Measurements from ENCODE around the gene IQSEC1. TPM values are rescaled to one million over a fixed set of nuclear protein-coding genes. Genes with fewer than 3 reads are reported as not detected.
A peak's percentile ranks its signal among the peaks of the same experiment; 100 is the strongest.

IQSEC1 gene
- total and polyA plus RNA-seq, 2 donors (not counting 1 experiment from before 2014, with no cell fraction given): 96.7 to 222 TPM

- Histone ChIP-seq H3K9me3 (ENCODE audit: control extremely low read depth in 1 of 3, control insufficient read depth in 2 of 3, insufficient read depth in 1 of 3, low read length in 2 of 3) (no peaks in the 10 kb centered on the region), H3K4me2 (replicated peaks; ENCODE audit: low read depth, low read length, poor library complexity, severe bottlenecking) (peak overlapping the region; percentile 9), H3K79me2 (ENCODE audit: control insufficient read depth, insufficient read depth, low read length) (peaks cover 98% of the 10 kb centered on the region), H3K9ac (ENCODE audit: low read length) (no peak overlapping the region), H2AFZ (ENCODE audit: insufficient read depth, low read depth, low read length, poor library complexity, severe bottlenecking) (no peak overlapping the region), H4K20me1 (ENCODE audit: control insufficient read depth, insufficient read depth, low read length, poor library complexity, severe bottlenecking) (peaks cover 98% of the 10 kb centered on the region), H3K36me3 (replicated peaks in 1 of 2; ENCODE audit: control extremely low read depth in 1 of 2, control insufficient read depth in 1 of 2, extremely low read depth in 1 of 2, insufficient read depth in 2 of 2, low read length in 1 of 2) (peaks cover 6 to 77% of the 10 kb centered on the region in 2 experiments), H3K27me3 (replicated peaks in 1 of 4; ENCODE audit: control extremely low read depth in 1 of 4, control insufficient read depth in 3 of 4, insufficient read depth in 4 of 4, low read length in 3 of 4) (no peaks in the 10 kb centered on the region), H3K4me1 (ENCODE audit: control insufficient read depth in 2 of 2, insufficient read depth in 2 of 2, low read length in 2 of 2) (peaks cover 68 to 91% of the 10 kb centered on the region in 2 donors), H3K27ac (ENCODE audit: low read length in 2 of 2) (no peak overlapping the region), H3K4me3 (ENCODE audit: control extremely low read depth in 1 of 5, extremely low read depth in 1 of 5, insufficient read depth in 1 of 5, low read depth in 2 of 5, low read length in 4 of 5) (no peak overlapping the region)
- H3K9me3 Mint-ChIP-seq (ENCODE audit: insufficient read depth): no peaks in the 10 kb centered on the region
- CTCF ChIA-PET: interaction anchor here (0.8 to 2.6 kb wide), 4 partner anchors 11 to 85 kb away, joined by 3 to 8 read pairs (median 4); no protein-coding TSS in a partner anchor
- H3K4me3 Mint-ChIP-seq: no peak overlapping the region
- intact Hi-C loops (cut with micrococcal nuclease): no loop called here
- peaks cover 80% of the 10 kb centered on the region for H3K4me1 Mint-ChIP-seq
- POLR2A ChIA-PET: no interaction called here
- WGBS (ENCODE audit: insufficient coverage): no CpG with 5 or more reads among the region's 5 CpGs
- ATAC-seq (ENCODE audit: low read depth): no peak
- H3K27me3 Mint-ChIP-seq: no peaks in the 10 kb centered on the region
- peak overlapping the region; percentile 13 for H3K27ac Mint-ChIP-seq
- DNase-seq: no peak
- TF ChIP-seq EZH2 (IDR thresholded peaks at IDR 0.05; ENCODE audit: borderline replicate concordance, insufficient read depth, low read depth, low read length, poor library complexity, severe bottlenecking) (no peak), CTCF (IDR thresholded peaks at IDR 0.05) (no peak)
Measured at GRCh38 chr3:12987602-12988001, 85.6 kb downstream of the IQSEC1 start.

- Mint-ChIP-seq H3K4me1 (peaks cover 80% of the 10 kb centered on the region), H3K27ac (peak overlapping the region; percentile 64), H3K27me3 (no peaks in the 10 kb centered on the region), H3K9me3 (ENCODE audit: insufficient read depth) (no peaks in the 10 kb centered on the region), H3K4me3 (no peak overlapping the region)
- H3K27ac ChIP-seq (ENCODE audit: low read length in 2 of 2): no peak overlapping the region
- intact Hi-C loops (cut with micrococcal nuclease): no loop called here
- H3K27me3 ChIP-seq (replicated peaks in 1 of 4; ENCODE audit: control extremely low read depth in 1 of 4, control insufficient read depth in 3 of 4, insufficient read depth in 4 of 4, low read length in 3 of 4): no peaks in the 10 kb centered on the region
- H3K4me1 ChIP-seq (ENCODE audit: control insufficient read depth in 2 of 2, insufficient read depth in 2 of 2, low read length in 2 of 2): peaks cover 68 to 91% of the 10 kb centered on the region in 2 donors
- H3K36me3 ChIP-seq (replicated peaks in 1 of 2; ENCODE audit: control extremely low read depth in 1 of 2, control insufficient read depth in 1 of 2, extremely low read depth in 1 of 2, insufficient read depth in 2 of 2, low read length in 1 of 2): peaks cover 6 to 74% of the 10 kb centered on the region in 2 experiments
- no peak for ATAC-seq (ENCODE audit: low read depth)
- TF ChIP-seq EZH2 (IDR thresholded peaks at IDR 0.05; ENCODE audit: borderline replicate concordance, insufficient read depth, low read depth, low read length, poor library complexity, severe bottlenecking) (no peak), CTCF (IDR thresholded peaks at IDR 0.05) (no peak)
- DNase-seq: no peak
- H3K4me2 ChIP-seq (replicated peaks; ENCODE audit: low read depth, low read length, poor library complexity, severe bottlenecking): no peak overlapping the region
- no peak overlapping the region for H3K4me3 ChIP-seq (ENCODE audit: control extremely low read depth in 1 of 5, extremely low read depth in 1 of 5, insufficient read depth in 1 of 5, low read depth in 2 of 5, low read length in 4 of 5)
- H3K9ac ChIP-seq (ENCODE audit: low read length): no peak overlapping the region
- CTCF ChIA-PET: interaction anchor here (0.8 to 2.6 kb wide), 3 partner anchors 9 to 56 kb away, joined by 3 to 8 read pairs (median 4); no protein-coding TSS in a partner anchor
- H3K79me2 ChIP-seq (ENCODE audit: control insufficient read depth, insufficient read depth, low read length): peaks cover 98% of the 10 kb centered on the region
- WGBS (ENCODE audit: insufficient coverage): 97% methylated on average over 12 of the region's 15 CpGs
- H4K20me1 ChIP-seq (ENCODE audit: control insufficient read depth, insufficient read depth, low read length, poor library complexity, severe bottlenecking): peaks cover 98% of the 10 kb centered on the region
- POLR2A ChIA-PET: no interaction called here
- H2AFZ ChIP-seq (ENCODE audit: insufficient read depth, low read depth, low read length, poor library complexity, severe bottlenecking): no peak overlapping the region
- H3K9me3 ChIP-seq (ENCODE audit: control extremely low read depth in 1 of 3, control insufficient read depth in 2 of 3, insufficient read depth in 1 of 3, low read length in 2 of 3): no peaks in the 10 kb centered on the region
Measured at GRCh38 chr3:12986986-12987385, 86.2 kb downstream of the IQSEC1 start.
